ENCODE measurements around the gene PSIP1. TPM values are rescaled to one million over a fixed set of nuclear protein-coding genes. Genes with fewer than 3 reads are reported as not detected.
A peak's percentile ranks its signal among the peaks of the same experiment; 100 is the strongest.
"Not testable (repeated sequence)": the region's sequence is repeated elsewhere in the genome, so short reads cannot be mapped to it uniquely, and the experiment has no call there.

The PSIP1 gene
- total RNA-seq, 1 donor from 2014 or later = 29.9 TPM

DNA sequence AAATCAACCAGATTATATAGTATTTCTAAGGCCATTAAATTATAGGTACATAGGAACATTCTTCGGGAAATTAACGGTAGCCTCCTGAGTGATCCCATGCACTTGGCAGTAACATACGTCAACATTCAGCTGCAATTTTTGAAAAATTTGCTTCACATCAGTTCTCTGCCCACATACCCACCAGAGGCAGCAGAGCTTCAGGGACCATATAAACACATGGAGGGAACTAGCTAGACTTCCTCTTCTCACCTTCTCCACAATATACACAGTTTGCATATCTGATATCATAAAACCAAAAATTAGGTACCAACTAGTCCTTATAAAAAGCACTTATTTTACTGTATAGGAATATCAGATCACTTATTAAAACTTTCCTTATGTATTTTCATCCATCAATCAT, 4.8 kb downstream of the PSIP1 start:
- no peak for DNase-seq (ENCODE audit: low read depth in 2 of 2)

- no peak for DNase-seq (ENCODE audit: low read depth in 2 of 2)
Observed at GRCh38 chr9:15501803-15502202, 9.0 kb downstream of the PSIP1 start.

DNA sequence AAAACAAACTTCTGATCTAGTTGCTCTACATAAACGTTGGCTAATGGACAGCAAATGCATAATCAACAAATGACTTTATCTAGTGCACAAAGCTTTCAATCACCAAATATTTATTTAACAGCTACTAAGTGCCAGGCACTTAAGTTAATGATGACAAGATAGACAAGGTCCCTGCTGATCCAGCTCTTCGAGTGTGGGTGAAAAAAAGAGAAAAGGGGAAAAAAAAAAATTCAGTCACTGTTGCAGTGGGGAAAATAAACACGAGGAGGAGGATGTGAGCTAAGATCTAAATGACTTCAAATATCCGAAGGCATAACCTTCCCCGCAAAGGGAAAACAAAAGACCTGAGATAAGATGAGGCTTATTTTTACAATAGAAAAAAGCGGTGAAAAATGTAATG, 9.6 kb downstream of the PSIP1 start:
- DNase-seq (ENCODE audit: low read depth in 2 of 2) = peak in 1 of 2 donors; percentile 32

DNA sequence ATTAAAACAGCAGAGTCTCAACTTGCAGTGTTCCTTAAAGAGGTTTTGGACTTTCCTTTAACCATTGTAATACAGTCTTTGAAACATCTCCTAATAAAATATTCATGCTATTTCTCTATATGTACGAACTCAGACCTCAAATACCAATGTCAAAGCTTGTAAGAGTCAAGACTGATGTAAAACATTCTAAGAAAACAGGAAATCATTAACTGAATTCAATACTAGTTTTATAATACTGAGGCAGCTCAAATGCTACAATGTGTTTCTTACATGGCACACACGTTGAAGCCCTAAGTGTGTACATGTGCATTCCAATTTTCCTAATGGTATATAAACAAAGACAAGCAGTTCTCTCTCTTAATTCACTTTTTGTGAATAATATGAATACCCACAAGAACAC, 11.6 kb downstream of the PSIP1 start:
- no peak for DNase-seq (ENCODE audit: low read depth in 2 of 2)

- DNase-seq (ENCODE audit: low read depth in 2 of 2) = no peak
Observed at GRCh38 chr9:15498246-15498995, 12.3 kb downstream of the PSIP1 start.

DNA sequence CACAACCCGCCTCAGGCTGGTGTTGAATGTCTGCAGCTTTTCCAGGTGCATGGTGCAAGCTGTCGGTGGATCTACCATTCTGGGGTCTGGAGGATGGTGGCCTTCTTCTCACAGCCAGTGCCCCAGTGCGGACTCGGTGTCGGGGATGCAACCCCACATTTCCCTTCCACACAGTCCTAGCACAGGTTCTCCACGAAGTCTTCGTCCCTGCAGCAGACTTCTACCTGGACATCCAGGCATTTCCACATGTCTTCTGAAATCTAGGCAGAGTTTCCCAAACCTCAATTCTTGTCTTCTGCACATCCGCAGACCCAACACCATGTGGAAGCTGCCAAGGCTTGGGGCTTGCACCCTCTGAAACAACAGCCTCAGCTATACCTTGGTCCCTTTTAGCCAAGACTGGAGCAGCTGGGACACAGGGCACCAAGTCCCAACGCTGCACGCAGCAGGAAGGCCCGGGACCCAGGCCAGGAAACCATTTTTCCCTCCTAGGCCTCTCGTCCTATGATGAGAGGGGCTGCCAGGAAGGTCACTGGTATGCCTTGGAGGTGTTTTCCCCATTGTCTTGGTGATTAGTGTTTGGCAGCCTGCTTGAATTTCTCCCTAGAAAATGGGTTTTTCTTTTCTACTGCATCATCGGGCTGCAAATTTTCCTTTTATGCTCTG, 18.2 kb downstream of the PSIP1 start:
- no peak for DNase-seq (ENCODE audit: low read depth in 2 of 2)

DNA sequence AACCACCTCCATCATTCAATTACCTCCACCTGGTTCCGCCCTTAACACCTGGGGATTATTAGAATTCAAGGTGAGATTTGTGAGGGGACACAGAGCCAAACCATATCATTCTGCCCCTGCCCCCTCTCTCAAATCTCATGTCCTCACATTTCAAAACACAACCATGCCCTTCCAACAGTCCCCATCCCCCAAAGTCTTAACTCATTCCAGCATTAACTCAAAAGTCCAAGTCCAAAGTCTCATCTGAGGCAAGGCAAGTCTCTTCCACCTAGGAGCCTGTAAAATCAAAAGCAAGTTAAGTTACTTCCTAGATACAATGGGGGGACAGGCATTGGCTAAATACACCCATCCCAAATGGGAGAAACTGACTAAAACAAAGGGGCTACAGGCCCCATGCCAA, 18.8 kb downstream of the PSIP1 start:
- DNase-seq (ENCODE audit: low read depth in 2 of 2) = no peak

GRCh38 chr9:15485836-15486666, 24.7 kb downstream of the PSIP1 start:
- peak; percentile 12 to 26 for DNase-seq (ENCODE audit: low read depth in 2 of 2)

- DNase-seq (ENCODE audit: low read depth in 2 of 2) = no peak
Observed at GRCh38 chr9:15484802-15485201, 26.0 kb downstream of the PSIP1 start.

GRCh38 chr9:15482146-15482545, 28.6 kb downstream of the PSIP1 start:
- no peak for DNase-seq (ENCODE audit: low read depth in 2 of 2)

DNA sequence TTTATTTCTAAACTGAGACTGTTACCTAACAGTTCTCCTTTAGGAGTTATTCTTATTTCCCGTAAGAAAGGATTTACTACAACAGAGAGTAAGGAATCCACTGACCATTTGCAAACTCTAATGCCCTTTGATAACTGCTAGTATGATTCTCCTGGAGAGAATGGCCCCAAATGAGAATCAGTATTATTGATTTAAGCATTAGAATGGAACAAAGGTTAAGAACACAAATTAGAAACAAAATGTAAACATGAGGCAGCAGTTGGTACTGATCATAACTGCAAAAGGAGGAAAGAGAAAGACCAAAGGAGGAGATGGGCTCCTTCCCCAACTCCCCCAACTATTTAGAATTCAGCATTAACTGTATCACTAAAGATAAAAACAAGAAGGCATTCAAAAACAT, 30.7 kb downstream of the PSIP1 start:
- DNase-seq (ENCODE audit: low read depth in 2 of 2) = no peak

DNA sequence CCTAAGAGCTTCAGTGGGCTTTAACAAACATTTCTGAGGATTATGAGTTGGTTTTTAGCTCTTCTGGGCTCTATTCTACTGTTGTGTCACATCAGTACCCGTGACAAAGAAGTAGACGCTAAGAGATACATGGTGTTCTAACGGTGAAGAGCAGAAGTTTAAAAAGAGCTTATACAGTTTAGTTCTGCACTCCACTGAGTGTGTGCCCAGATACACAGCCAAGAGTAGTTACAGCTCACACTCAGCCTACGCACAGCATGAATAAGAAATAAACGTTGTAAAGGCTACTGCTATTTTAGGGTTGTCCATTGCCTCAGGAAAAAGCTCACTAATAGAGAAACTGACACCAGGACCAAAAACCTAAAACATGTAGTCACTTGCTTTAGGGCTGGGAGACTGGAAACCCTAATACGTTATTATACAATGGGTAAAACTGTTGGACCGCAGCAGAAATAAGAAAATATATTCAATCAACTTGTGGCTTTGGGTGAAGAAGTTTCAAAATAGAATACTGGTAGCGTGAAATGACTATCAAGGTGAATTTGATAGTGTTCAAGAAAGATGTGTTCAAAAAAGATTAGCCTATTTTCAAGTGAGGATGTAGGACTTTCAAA, 34.7 kb downstream of the PSIP1 start:
- no peak for DNase-seq (ENCODE audit: low read depth in 2 of 2)

DNA sequence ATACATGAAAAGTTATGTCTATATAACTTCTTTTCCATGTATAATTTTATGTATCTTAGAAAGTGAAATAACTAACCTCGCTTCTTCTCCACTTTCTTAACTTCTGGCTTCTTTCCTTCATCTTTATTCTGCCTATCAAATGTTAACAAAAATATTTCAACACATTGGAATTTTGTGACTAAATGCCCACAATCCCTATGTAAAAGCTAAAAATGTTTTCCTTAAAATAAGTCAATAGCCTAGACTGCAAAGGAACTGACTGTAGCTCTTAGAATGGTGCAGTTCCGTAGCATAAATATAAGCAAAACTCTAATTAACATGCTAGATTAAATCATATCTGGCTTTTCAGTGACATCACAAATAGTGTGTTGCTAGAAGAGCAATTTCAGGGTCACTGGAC, 40.9 kb downstream of the PSIP1 start:
- no peak for DNase-seq (ENCODE audit: low read depth in 2 of 2)

GRCh38 chr9:15469406-15469805, 41.4 kb downstream of the PSIP1 start:
- no peak for DNase-seq (ENCODE audit: low read depth in 2 of 2)

DNA sequence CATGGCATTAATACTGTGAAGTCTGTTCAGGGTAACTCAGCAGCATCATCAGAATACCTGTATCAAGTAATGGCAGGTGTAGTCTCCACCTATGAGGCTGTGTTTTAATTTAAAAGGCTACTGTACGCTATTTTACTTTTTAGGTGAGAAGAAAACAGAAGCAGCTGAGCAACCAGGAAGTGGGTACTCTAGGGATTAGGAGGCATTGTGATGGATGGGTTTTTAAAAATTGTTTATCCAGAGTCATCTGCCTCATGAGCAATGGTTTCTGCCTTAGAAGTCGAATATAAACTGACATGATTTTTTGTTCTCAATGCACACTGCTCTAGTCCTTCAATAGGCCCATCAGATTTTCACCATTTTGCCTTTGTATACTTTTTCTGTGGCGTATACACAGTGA, 42.6 kb downstream of the PSIP1 start:
- DNase-seq (ENCODE audit: low read depth in 2 of 2) = no peak

DNA sequence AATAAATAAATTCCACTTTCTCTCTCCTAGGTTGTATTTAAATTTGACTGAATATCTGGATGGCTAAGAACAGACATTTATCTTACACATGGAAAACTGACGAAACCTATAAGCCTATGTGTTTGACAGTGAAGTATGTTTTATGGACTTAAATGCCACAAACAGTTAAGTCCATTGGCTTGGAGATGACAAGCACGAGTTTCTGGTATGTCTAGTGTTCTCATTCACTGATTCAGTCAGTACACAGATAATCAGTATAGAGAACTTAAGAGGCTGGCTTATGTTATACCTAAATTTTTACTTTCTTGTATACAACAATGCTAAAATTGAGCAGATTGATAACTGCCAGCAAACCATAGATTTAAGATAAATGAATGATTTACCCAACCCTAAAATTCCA, 49.2 kb downstream of the PSIP1 start:
- DNase-seq (ENCODE audit: low read depth in 2 of 2) = no peak

GRCh38 chr9:15461056-15461455, 49.7 kb downstream of the PSIP1 start:
- no peak for DNase-seq (ENCODE audit: low read depth in 2 of 2)

GRCh38 chr9:15453956-15454355, 56.8 kb downstream of the PSIP1 start:
- no peak for DNase-seq (ENCODE audit: low read depth in 2 of 2)

DNA sequence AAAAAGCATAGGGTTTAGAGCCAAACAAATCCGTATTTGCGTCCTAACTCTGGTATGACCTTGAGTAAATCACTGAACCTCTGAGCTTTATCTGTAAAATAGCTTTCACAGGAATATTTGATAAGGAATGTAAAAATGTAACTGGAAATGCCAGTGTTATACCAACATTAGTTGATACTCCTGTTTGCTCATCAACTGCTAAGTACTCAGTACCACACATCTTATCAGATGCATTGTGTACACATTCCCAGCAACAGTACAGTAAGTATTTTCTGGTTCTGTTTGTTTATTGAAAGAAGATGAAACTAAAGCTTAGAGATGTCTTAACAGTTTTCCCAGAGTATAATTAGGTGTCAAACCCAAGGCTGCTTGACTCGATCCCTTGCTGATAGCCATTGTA, 66.6 kb downstream of the PSIP1 start:
- DNase-seq (ENCODE audit: low read depth in 2 of 2) = no peak

GRCh38 chr9:15442264-15442663, 68.5 kb downstream of the PSIP1 start:
- DNase-seq (ENCODE audit: low read depth in 2 of 2) = not testable (repeated sequence)

DNA sequence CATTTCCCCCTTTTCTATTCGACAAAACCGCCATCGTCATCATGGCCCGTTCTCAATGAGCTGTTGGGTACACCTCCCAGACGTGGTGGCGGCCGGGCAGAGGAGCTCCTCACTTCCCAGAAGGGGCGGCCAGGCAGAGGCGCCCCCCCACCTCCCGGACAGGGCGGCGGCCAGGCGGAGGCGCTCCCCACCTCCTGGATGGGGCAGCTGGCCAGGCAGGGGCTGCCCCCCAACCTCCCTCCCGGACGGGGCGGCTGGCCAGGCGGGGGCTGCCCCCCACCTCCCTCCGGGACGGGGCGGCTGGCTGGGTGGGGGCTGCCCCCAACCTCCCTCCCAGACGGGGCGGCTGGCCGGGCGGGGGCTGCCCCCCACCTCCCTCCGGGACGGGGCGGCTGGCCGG, 68.9 kb downstream of the PSIP1 start:
- not testable (repeated sequence) for DNase-seq (ENCODE audit: low read depth in 2 of 2)

- DNase-seq (ENCODE audit: low read depth in 2 of 2) = no peak
Observed at GRCh38 chr9:15438891-15439290, 71.9 kb downstream of the PSIP1 start.

All from dermis microvascular lymphatic vessel endothelial cell (primary cell).